ENCODE data around the gene ZNF205.

DNA sequence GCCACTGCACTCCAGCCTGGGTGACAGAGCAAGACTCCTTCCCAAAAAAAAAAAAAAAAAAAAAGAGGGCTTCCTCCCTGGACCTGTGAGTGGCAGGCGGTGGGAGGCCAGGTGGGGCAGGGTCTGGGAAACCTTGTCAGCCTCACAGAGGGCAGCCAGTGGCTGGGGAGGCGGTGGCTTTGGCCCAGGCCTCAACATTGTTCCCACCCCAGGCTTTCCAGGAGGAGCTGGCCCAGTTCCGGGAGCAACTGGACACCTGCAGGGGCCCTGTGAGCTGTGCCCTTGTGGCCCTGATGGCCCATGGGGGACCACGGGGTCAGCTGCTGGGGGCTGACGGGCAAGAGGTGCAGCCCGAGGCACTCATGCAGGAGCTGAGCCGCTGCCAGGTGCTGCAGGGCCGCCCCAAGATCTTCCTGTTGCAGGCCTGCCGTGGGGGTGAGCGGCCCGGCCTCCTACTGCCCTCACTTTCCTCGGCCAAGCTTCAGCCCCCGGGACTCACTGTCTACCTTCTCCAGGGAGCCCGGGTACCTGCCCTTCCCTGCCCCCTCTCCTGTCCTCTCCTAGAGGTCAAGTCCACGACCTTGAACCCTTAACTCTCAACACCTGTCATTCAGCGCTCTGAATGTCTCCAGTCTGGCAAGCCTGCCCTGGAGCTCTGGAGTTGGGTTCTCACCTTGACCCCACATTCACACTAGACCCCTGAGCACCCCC is 34.8 kb downstream of the ZNF205 start:
- TF ChIP-seq, protein P1, sequence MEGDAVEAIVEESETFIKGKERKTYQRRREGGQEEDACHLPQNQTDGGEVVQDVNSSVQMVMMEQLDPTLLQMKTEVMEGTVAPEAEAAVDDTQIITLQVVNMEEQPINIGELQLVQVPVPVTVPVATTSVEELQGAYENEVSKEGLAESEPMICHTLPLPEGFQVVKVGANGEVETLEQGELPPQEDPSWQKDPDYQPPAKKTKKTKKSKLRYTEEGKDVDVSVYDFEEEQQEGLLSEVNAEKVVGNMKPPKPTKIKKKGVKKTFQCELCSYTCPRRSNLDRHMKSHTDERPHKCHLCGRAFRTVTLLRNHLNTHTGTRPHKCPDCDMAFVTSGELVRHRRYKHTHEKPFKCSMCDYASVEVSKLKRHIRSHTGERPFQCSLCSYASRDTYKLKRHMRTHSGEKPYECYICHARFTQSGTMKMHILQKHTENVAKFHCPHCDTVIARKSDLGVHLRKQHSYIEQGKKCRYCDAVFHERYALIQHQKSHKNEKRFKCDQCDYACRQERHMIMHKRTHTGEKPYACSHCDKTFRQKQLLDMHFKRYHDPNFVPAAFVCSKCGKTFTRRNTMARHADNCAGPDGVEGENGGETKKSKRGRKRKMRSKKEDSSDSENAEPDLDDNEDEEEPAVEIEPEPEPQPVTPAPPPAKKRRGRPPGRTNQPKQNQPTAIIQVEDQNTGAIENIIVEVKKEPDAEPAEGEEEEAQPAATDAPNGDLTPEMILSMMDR (conservative IDR thresholded peaks at IDR 0.05; ENCODE audit: low read depth, low read length) = no peak
- TF ChIP-seq EZH2 (IDR thresholded peaks at IDR 0.05; ENCODE audit: low read length, unreplicated experiment) (no peak), EZH2phosphoT487 (IDR thresholded peaks at IDR 0.05; ENCODE audit: borderline replicate concordance, low read length) (no peak)
